Cerebellar cortex (tissue), 1 donor: Measurements from ENCODE around the gene UBL4A.

Source experiments
- DNase-seq: peaks from one replicate; pipeline ENCODE4 v3.0.0-alpha.2; 2015; ENCODE audit warnings: low spot score

Gene UBL4A

DNA sequence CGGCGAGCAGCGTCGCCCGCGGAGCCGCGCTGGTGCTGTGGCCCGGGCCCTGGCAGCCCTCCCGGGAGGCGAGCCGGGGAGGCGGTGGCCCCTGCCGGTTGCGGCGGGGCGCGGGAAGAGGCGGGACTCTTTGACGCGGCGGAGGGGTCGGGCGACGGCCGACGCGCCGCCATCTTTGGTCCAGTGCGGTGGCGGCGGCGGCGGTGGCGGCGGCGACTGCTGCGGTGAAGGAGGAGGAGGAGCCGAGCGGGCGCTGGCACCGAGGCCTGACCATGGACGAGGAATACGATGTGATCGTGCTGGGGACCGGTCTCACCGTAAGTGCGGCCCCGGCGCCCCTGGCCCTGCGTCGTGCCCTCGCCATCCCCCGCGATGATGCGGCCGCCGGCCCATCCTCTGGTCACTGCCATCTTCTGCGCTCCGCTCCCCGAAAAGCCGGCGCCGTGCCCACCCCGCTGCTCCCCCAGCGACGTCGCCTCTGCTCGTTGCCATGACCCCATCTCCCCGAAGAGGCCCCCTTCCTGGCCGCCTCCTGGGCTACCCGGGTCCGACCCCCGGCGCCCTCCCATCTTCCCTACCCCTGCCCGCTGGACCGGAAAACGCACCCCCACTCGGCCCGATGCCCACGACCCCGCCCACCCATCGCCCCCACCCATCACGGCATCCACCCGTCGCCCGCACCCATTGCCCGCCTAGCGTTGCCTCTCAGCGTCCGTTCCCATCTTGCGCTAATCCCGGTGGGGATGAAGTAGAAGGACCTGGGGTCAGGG, 49.2 kb downstream of the UBL4A start, which contains the start of gene GDI1:
TSS of gene GDI1 (plus strand) at position 172 of the 770 bp plus-strand sequence. CDS start at position 273, 101 bp downstream.
- DNase-seq, result no peak

DNA sequence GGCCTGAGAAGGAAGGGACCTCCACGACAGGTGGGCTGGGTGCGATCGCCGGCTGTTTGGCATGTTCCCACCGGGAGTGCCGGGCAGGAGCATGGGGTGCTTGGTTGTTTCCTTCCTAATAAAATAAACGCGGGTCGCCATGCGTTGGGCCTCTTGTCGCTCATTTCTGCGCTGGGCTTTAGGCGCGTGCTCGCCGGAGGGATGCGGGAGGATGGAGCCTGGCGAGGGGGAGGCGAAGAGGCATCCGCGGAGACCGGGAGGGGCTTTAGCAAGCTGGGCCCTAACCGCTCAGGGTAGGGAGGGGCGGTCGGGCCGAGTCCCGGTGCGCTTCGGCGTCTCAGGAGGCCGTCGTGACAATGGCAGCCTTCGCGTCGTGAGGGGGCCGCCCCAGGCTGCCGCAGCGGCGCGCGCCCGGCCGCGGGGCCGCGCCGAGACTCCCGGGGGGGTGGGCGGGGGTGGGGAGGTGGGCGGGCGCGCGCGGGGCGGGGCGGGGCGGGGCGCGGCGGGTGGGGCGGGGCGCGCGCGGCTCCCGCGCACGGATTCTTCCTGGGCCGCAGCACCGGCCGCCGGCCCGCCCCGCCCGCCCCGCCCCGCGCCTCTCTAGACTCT, 49.9 kb downstream of the UBL4A start:
- peak; percentile 33 for DNase-seq

- DNase-seq, result no peak
Observed at GRCh38 chrX:154435171-154435733, 51.2 kb downstream of the UBL4A start.

DNA sequence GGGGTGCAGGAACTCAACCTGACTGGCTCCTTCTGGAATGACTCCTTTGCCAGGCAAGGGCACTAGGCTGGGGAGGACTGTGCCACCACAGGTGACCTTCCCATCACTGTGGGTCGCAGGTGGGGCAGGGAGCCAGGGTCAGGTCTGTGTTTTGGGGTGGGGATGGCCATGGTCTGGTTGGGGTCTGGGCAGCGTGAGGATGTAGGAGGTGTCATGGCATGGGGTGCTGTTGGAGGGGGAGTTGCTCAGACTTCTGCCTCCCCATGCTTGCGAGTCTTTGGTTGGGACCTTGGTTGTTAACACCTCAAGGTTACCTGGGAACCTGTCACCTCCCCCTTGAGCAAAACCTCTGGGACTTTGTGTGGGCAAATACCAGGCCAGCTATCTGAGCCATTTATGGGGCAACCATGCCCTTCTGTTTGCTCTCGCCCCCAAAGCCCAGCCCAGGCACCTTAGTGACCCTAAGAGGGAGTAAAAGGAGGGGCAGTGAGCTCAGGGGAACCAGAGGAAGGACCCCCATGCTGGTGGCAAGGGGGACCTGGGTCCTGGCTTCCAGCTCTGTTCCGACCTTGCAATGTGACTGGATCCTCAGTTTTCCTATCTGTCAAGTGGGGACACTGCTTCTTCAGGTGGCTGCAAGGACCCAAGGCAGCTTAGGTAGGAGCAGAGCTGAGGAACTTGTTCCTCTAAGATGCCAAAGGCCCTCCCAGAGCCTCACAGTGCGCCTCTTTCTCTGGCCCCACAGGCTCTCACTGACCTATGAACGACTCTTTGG, 51.8 kb downstream of the UBL4A start:
- no peak for DNase-seq
